ENCODE measurements around the gene RGS5. TPM values are rescaled to one million over a fixed set of nuclear protein-coding genes. Genes with fewer than 3 reads are reported as not detected.
"Not testable (repeated sequence)": the region's sequence is repeated elsewhere in the genome, so short reads cannot be mapped to it uniquely, and the experiment has no call there.

The RGS5 gene
- total RNA-seq, 1 donor from 2014 or later = 94.0 TPM

- no peak overlapping the region for H3K27ac ChIP-seq
- no peak overlapping the region for H3K4me3 ChIP-seq
- DNase-seq (ENCODE audit: extremely low spot score in 2 of 2) = no peak
- H3K36me3 ChIP-seq = no peaks in the 10 kb centered on the region
- H3K27me3 ChIP-seq = no peaks in the 10 kb centered on the region
- no peak for TF ChIP-seq POLR2A (IDR thresholded peaks at IDR 0.05)
- no peak for TF ChIP-seq POLR2AphosphoS5 (IDR thresholded peaks at IDR 0.05; ENCODE audit: insufficient read depth in 1 of 2, low read depth in 1 of 2)
- TF ChIP-seq, protein P1, sequence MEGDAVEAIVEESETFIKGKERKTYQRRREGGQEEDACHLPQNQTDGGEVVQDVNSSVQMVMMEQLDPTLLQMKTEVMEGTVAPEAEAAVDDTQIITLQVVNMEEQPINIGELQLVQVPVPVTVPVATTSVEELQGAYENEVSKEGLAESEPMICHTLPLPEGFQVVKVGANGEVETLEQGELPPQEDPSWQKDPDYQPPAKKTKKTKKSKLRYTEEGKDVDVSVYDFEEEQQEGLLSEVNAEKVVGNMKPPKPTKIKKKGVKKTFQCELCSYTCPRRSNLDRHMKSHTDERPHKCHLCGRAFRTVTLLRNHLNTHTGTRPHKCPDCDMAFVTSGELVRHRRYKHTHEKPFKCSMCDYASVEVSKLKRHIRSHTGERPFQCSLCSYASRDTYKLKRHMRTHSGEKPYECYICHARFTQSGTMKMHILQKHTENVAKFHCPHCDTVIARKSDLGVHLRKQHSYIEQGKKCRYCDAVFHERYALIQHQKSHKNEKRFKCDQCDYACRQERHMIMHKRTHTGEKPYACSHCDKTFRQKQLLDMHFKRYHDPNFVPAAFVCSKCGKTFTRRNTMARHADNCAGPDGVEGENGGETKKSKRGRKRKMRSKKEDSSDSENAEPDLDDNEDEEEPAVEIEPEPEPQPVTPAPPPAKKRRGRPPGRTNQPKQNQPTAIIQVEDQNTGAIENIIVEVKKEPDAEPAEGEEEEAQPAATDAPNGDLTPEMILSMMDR (IDR thresholded peaks at IDR 0.05) = no peak
- no peaks in the 10 kb centered on the region for H3K9me3 ChIP-seq
- intact Hi-C loops (cut with DNase I) = no loop called here
- H3K4me1 ChIP-seq = no peaks in the 10 kb centered on the region
Observed at GRCh38 chr1:163240705-163241104, 38.0 kb upstream of the RGS5 start.

GRCh38 chr1:163233643-163234042 is 30.9 kb upstream of the RGS5 start:
- intact Hi-C loops (cut with DNase I); H3K27me3 ChIP-seq; H3K27ac ChIP-seq; H3K9me3 ChIP-seq; H3K4me3 ChIP-seq; H3K4me1 ChIP-seq; H3K36me3 ChIP-seq; DNase-seq (ENCODE audit: extremely low spot score in 2 of 2): not testable (repeated sequence)

GRCh38 chr1:163231385-163231784 is 28.7 kb upstream of the RGS5 start:
- intact Hi-C loops (cut with DNase I) = no loop called here
- Histone ChIP-seq H3K9me3 (no peaks in the 10 kb centered on the region), H3K27ac (no peak overlapping the region), H3K27me3 (no peaks in the 10 kb centered on the region), H3K4me1 (no peaks in the 10 kb centered on the region), H3K4me3 (no peak overlapping the region), H3K36me3 (no peaks in the 10 kb centered on the region)
- TF ChIP-seq POLR2A (IDR thresholded peaks at IDR 0.05) (no peak), POLR2AphosphoS5 (IDR thresholded peaks at IDR 0.05; ENCODE audit: insufficient read depth in 1 of 2, low read depth in 1 of 2) (no peak)
- TF ChIP-seq, protein P1 (IDR thresholded peaks at IDR 0.05) = no peak
- DNase-seq (ENCODE audit: extremely low spot score in 2 of 2) = no peak

DNA sequence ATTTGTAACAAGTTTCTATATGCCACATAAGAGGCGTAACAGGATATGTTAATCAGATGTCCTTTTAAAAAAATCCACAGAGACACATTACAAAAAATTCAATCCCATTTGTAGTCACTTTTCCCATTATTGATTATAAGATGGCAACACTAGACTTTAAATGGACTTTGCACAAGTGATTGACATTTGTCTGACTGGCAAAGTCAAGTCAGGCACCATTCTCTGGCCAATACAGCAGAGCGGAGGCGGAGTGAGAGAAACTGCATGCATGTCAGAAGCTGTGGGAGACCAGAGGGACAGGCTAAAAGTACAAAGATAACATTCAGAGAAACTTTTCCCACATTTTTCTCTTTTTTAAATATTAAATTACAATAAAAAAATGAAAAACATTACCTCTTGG is 28.1 kb upstream of the RGS5 start:
- H3K9me3 ChIP-seq = no peaks in the 10 kb centered on the region
- no peak overlapping the region for H3K4me3 ChIP-seq
- intact Hi-C loops (cut with DNase I) = no loop called here
- no peaks in the 10 kb centered on the region for H3K36me3 ChIP-seq
- TF ChIP-seq POLR2AphosphoS5 (IDR thresholded peaks at IDR 0.05; ENCODE audit: insufficient read depth in 1 of 2, low read depth in 1 of 2) = no peak
- TF ChIP-seq, protein P1 (IDR thresholded peaks at IDR 0.05) = no peak
- no peaks in the 10 kb centered on the region for H3K27me3 ChIP-seq
- no peak overlapping the region for H3K27ac ChIP-seq
- H3K4me1 ChIP-seq = no peaks in the 10 kb centered on the region
- DNase-seq (ENCODE audit: extremely low spot score in 2 of 2) = no peak

- H3K4me3 ChIP-seq; H3K4me1 ChIP-seq; H3K27me3 ChIP-seq; intact Hi-C loops (cut with DNase I); H3K27ac ChIP-seq; H3K36me3 ChIP-seq; DNase-seq (ENCODE audit: extremely low spot score in 2 of 2); H3K9me3 ChIP-seq: not testable (repeated sequence)
Observed at GRCh38 chr1:163228271-163228670, 25.6 kb upstream of the RGS5 start.

GRCh38 chr1:163227126-163227525 is 24.4 kb upstream of the RGS5 start:
- Histone ChIP-seq H3K27me3 (no peaks in the 10 kb centered on the region), H3K9me3 (no peaks in the 10 kb centered on the region), H3K27ac (no peak overlapping the region), H3K4me3 (no peak overlapping the region), H3K4me1 (no peaks in the 10 kb centered on the region), H3K36me3 (no peaks in the 10 kb centered on the region)
- TF ChIP-seq, protein P1 (IDR thresholded peaks at IDR 0.05) = no peak
- TF ChIP-seq POLR2A (IDR thresholded peaks at IDR 0.05) (no peak), POLR2AphosphoS5 (IDR thresholded peaks at IDR 0.05; ENCODE audit: insufficient read depth in 1 of 2, low read depth in 1 of 2) (no peak)
- DNase-seq (ENCODE audit: extremely low spot score in 2 of 2) = no peak
- intact Hi-C loops (cut with DNase I) = no loop called here
